Mesodermal cell (in vitro differentiated cells): ENCODE results near the gene SYNJ1.
"Not testable (repeated sequence)": the region's sequence is repeated elsewhere in the genome, so short reads cannot be mapped to it uniquely, and the experiment has no call there.

Experiments used
- H3K27ac ChIP-seq: 2 replicates; pipeline ENCODE4 v1.7.0; 2013; ENCODE audit warnings: mild to moderate bottlenecking, low read depth, low read length, moderate library complexity; ENCODE audit not compliant: severe bottlenecking
- H3K36me3 ChIP-seq: 2 replicates; pipeline ENCODE4 v1.7.1; 2013; ENCODE audit warnings: mild to moderate bottlenecking, low read length, moderate library complexity; ENCODE audit not compliant: control insufficient read depth, insufficient read depth
- H3K4me1 ChIP-seq: one replicate; pipeline ENCODE4 v1.7.1; 2013; ENCODE audit warnings: mild to moderate bottlenecking, low read length; ENCODE audit not compliant: insufficient read depth, control insufficient read depth, poor library complexity, severe bottlenecking
- H3K4me3 ChIP-seq: 2 replicates; pipeline ENCODE4 v1.7.0; 2013; ENCODE audit warnings: low read length, control low read depth, mild to moderate bottlenecking; ENCODE audit not compliant: insufficient read depth, poor library complexity, severe bottlenecking; ENCODE audit errors: extremely low read depth
- H3K9me3 ChIP-seq: 2 replicates; pipeline ENCODE4 v1.7.1; 2013; ENCODE audit warnings: mild to moderate bottlenecking, low read length, moderate library complexity; ENCODE audit not compliant: control insufficient read depth
- WGBS, 2 experiments: methylation state at CpG; one replicate each; pipeline ENCODE4 v1.1.5; 2013; ENCODE audit warnings: missing lambda C conversion rate in 2 of 2; ENCODE audit not compliant: insufficient coverage in 2 of 2; 5-methylcytosine and 5-hydroxymethylcytosine counted together

The SYNJ1 gene

GRCh38 chr21:32658524-32658923, 69.3 kb downstream of the SYNJ1 start:
- WGBS, 2 experiments: 100% methylated on average over 2 of the region's 9 CpGs
- H3K36me3 ChIP-seq: peaks cover 30% of the 10 kb centered on the region
- H3K4me3 ChIP-seq: no peak overlapping the region
- H3K4me1 ChIP-seq: no peaks in the 10 kb centered on the region
- peaks cover 11% of the 10 kb centered on the region for H3K9me3 ChIP-seq
- H3K27ac ChIP-seq: no peak overlapping the region

GRCh38 chr21:32653326-32653901, 74.4 kb downstream of the SYNJ1 start:
- no peaks in the 10 kb centered on the region for H3K4me1 ChIP-seq
- peaks cover 4% of the 10 kb centered on the region for H3K36me3 ChIP-seq
- peaks cover under 1% of the 10 kb centered on the region for H3K9me3 ChIP-seq
- no peak overlapping the region for H3K27ac ChIP-seq
- no CpG with 5 or more reads among the region's 2 CpGs for WGBS, 2 experiments
- no peak overlapping the region for H3K4me3 ChIP-seq

- no peak overlapping the region for H3K27ac ChIP-seq
- H3K4me1 ChIP-seq: no peaks in the 10 kb centered on the region
- no peaks in the 10 kb centered on the region for H3K9me3 ChIP-seq
- H3K36me3 ChIP-seq: peaks cover 2% of the 10 kb centered on the region
- no peak overlapping the region for H3K4me3 ChIP-seq
Observed at GRCh38 chr21:32648165-32648564, 79.6 kb downstream of the SYNJ1 start.

DNA sequence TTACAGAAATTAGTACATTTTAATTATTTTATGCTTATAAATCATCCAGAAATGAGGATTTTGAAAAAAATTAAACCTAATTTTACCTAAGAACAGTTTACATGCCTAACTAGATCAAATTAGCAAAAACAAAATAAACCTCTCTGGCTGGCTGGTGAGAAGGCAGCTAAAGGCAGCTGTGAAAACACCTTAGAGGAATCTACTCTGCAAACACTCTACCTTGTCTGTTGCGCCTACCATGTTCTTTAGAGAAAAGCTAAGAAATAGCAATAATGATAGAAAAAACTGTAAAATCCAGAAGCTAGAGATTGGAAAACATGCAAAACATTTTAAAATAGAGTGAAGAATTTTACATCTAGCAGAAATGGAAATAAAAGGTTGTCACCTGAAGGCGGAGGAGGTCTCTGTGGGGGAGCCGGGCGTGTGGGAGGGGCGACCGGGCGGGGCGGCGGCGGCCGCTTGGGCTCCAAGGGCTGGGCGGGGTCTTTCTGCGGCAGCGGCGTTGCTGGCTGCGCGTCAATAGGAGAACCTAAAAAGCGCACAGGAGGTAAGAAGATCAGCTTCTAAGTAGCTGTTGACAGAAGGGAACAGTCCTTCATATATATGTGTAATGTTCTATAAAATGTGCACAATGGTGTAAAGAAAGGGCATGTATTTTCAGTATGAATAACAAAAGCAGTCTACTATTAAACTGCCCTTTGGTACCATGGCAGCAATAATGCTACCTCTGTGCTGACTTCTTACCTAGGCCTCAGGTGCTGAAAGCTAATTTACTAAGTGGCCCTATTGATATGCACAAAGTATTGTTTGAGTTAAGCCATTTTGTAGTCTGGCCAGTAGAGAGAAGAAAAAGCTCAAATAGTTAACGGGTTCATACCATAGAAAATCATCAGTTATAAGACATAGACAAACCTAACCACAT, 82.3 kb downstream of the SYNJ1 start:
- Histone ChIP-seq H3K9me3 (no peaks in the 10 kb centered on the region), H3K4me3 (no peak overlapping the region), H3K36me3 (peaks cover 2% of the 10 kb centered on the region), H3K27ac (no peak overlapping the region), H3K4me1 (no peaks in the 10 kb centered on the region)
- 14 to 15% methylated on average over 5 to 14 of the region's 19 CpGs for WGBS, 2 experiments

DNA sequence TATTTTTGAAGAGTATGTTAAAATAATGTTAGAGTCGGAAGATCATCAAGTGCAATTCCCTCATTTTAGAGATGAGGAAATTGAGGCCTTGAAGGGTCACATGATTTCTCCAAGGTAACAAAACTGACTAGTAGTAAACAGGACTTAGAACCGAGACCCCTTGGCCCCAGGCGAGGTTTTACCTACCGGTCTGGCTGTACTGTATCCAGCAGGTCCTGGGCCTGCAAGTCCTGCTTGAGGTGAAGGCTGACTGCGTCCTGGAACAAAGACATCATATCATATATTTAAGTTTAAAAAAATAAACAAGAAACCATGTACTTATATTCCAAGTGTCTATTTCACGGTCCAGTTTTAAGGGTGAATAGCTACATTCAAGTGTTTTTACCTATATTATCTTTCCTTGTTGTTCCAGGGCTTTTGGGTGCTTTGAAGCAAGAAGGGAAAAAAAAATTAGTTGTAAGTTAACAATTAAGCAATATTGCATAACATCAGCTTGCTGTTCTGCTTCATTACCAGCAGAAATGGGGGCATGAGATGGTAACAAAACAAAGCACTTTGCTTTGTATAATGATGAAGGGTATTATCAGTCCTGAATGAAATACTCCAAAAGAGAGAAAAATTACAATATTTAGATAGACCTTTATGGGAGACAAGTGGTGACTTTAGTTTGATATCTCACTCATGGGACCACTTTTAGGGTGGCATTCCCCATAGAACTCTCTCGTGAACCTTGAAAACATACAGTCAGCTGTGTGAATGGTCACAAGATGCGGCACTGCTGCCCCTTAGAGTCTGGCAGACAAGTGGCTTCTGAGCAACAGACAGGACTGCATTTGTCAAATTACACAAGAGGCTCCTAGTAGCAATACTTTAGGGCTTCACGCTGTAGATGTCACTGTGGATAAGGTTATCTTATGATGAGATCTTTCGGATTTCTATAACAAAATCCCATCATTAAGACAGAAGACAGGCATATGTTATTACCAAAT, 85.8 kb downstream of the SYNJ1 start:
- H3K4me3 ChIP-seq: no peak overlapping the region
- peaks cover 10% of the 10 kb centered on the region for H3K36me3 ChIP-seq
- WGBS, 2 experiments: 68 to 96% methylated on average over 4 to 5 of the region's 10 CpGs

DNA sequence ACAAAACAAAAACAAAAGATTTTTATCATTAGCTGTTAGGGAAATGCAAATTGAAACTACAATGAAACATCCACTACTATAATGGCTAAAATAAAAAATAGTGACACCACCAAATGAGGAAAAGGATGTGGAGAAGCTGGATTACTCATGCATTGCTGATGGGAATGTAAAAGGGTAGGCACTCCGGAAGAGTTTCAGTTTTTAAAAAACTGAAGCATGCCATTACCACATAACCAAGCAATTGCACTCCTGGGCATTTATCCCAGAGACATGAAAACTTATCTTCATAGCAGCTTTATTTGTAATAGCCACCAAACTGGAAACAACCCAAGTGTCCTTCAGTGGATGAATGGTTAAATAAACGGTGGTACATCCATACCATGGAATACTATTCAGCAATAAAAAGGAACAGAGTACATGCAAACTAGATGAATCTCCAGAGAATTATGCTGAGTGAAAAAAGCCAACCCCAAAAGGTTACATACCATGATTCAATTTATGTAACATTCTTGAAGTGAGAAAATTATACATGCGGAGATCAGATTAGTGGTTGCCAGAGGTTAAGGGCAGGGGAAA, 101.1 kb downstream of the SYNJ1 start:
- Histone ChIP-seq H3K4me1 (no peaks in the 10 kb centered on the region), H3K4me3 (no peak overlapping the region), H3K9me3 (no peaks in the 10 kb centered on the region), H3K27ac (no peak overlapping the region), H3K36me3 (peaks cover 9% of the 10 kb centered on the region)
- 78 to 88% methylated on average over 1 of the region's 3 CpGs for WGBS, 2 experiments

More for the DNA sequence above, 85.8 kb downstream of the SYNJ1 start:
- Histone ChIP-seq H3K9me3 (no peaks in the 10 kb centered on the region), H3K27ac (no peak overlapping the region), H3K4me1 (no peaks in the 10 kb centered on the region)

DNA sequence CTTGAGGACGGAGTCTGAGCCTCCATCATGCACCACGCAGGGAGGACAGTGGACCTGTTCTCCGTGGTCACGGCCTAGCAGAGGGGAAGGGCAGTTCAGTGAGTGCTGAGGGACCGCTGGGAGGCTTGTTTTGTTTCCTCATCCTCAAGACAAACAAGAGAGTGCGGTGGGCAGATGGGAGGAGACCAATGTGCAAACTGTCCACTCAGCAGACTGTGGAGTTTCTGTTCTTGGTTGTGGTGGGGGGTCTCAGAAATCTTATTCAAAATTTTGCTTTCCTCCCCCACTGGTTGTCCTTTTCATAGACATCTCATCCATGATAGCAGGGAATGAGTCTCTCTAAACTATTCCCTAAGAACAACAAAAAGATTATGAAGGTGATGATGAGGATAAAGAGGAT, 109.6 kb downstream of the SYNJ1 start:
- no CpG with 5 or more reads among the region's 6 CpGs for WGBS, 2 experiments
- not testable (repeated sequence) for H3K9me3 ChIP-seq, H3K4me3 ChIP-seq, H3K27ac ChIP-seq, H3K4me1 ChIP-seq, H3K36me3 ChIP-seq

DNA sequence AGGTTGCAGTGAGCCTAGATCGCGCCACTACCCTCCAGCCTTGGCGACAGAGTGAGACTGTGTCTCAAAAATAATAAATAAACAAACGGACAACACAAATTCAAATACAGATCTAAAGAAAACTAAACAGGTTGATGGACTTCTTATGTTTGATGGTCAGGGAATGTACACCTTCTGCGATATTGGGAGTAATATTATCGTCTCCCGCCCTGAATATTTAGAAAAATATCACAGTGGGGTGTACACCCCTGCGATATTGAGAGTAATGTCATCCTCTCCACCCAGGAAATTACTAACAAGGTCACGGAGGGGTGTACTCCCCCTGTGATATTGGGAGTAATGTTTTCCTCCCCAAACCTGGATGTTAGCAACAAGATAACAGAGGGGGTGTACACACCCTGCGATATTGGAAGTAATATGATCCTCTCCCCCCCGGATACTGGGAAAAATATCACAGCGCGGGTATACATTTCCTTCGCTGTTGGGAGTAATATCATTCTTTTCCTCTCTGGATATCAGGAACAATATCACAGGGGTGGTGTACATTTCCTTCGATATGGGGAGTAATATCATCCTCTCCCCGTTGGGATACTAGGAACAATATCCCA, 114.3 kb downstream of the SYNJ1 start:
- H3K27ac ChIP-seq: peak overlapping the region; percentile 100
- peaks cover 14% of the 10 kb centered on the region for H3K36me3 ChIP-seq
- H3K9me3 ChIP-seq: no peaks in the 10 kb centered on the region
- H3K4me1 ChIP-seq: no peaks in the 10 kb centered on the region
- WGBS, 2 experiments: 87 to 100% methylated on average over 3 to 5 of the region's 16 CpGs
- H3K4me3 ChIP-seq: peak overlapping the region; percentile 94

DNA sequence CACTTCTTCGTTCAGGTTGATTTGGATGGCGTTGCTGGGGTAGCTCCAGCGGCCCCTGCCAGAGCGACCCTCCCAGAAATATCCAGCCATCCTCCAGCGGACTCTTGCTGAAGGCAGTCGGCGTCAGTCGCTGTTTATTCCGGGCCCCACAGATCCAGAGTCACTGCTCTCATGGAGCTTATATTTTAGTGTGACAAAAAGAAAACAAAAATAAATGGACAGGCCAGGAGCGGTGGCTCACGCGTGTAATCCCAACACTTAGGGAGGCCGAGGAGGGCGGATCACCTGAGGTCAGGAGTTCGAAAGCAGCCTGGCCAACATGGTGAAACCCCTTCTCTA, 114.8 kb downstream of the SYNJ1 start:
- no peaks in the 10 kb centered on the region for H3K4me1 ChIP-seq
- H3K27ac ChIP-seq: peak overlapping the region; percentile 100
- 18 to 22% methylated on average over 7 to 10 of the region's 15 CpGs for whole genome bisulfite sequencing, 2 experiments
- no peaks in the 10 kb centered on the region for H3K9me3 ChIP-seq
- H3K36me3 ChIP-seq: peaks cover 18% of the 10 kb centered on the region
- peak overlapping the region; percentile 94 for H3K4me3 ChIP-seq
